Measurements from ENCODE around the gene RPTN. TPM values are rescaled to one million over a fixed set of nuclear protein-coding genes. Genes with fewer than 3 reads are reported as not detected.
A peak's percentile ranks its signal among the peaks of the same experiment; 100 is the strongest.

RPTN gene, protein sequence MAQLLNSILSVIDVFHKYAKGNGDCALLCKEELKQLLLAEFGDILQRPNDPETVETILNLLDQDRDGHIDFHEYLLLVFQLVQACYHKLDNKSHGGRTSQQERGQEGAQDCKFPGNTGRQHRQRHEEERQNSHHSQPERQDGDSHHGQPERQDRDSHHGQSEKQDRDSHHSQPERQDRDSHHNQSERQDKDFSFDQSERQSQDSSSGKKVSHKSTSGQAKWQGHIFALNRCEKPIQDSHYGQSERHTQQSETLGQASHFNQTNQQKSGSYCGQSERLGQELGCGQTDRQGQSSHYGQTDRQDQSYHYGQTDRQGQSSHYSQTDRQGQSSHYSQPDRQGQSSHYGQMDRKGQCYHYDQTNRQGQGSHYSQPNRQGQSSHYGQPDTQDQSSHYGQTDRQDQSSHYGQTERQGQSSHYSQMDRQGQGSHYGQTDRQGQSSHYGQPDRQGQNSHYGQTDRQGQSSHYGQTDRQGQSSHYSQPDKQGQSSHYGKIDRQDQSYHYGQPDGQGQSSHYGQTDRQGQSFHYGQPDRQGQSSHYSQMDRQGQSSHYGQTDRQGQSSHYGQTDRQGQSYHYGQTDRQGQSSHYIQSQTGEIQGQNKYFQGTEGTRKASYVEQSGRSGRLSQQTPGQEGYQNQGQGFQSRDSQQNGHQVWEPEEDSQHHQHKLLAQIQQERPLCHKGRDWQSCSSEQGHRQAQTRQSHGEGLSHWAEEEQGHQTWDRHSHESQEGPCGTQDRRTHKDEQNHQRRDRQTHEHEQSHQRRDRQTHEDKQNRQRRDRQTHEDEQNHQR
- not detected for total RNA-seq

GRCh38 chr1:152159144-152159543, at the start of gene RPTN:
RPTN (minus strand) TSS chr1:152159228; CDS start chr1:152157889, 1,339 bp downstream.
- H3K4me1 Mint-ChIP-seq (ENCODE audit: low read depth) = no peaks in the 10 kb centered on the region
- CTCF ChIA-PET = interaction anchor here (1.0 kb wide), 2 partner anchors 9 to 18 kb away, joined by 3 read pairs; no protein-coding TSS in a partner anchor
- intact Hi-C loops (cut with micrococcal nuclease) = no loop called here
- no peak for DNase-seq
- H3K27me3 Mint-ChIP-seq (ENCODE audit: low read depth) = no peaks in the 10 kb centered on the region
- no peaks in the 10 kb centered on the region for H3K36me3 Mint-ChIP-seq (ENCODE audit: low read depth)
- H3K9me3 Mint-ChIP-seq = no peaks in the 10 kb centered on the region
- H3K27ac Mint-ChIP-seq = no peak within 1 kb of the TSS
- no peak within 1 kb of the TSS for H3K4me3 Mint-ChIP-seq

DNA sequence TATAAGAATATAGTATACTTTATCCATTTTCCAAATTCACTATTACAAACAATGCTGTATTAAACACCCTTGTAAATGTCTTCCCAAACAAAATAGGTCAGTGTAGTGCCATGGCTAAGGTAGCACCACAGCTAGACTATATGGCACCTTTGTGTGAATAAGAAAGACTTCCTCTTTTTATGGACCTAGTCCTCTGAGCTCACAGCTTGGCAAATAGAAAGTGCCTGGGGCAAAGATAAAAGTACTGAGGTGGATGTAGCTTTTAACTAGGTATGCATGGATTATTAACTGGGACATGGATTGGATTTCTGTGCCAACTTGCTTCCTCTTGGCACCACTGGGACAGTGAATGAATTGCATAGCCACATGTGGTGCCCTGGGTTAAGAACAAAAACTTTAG, 40.0 kb upstream of the RPTN start:
- no peaks in the 10 kb centered on the region for H3K9me3 Mint-ChIP-seq
- H3K36me3 Mint-ChIP-seq (ENCODE audit: low read depth) = no peaks in the 10 kb centered on the region
- no peak for DNase-seq
- H3K4me3 Mint-ChIP-seq = no peak overlapping the region
- peaks cover 11% of the 10 kb centered on the region for H3K27me3 Mint-ChIP-seq (ENCODE audit: low read depth)
- H3K27ac Mint-ChIP-seq = no peak overlapping the region
- no peaks in the 10 kb centered on the region for H3K4me1 Mint-ChIP-seq (ENCODE audit: low read depth)
- CTCF ChIA-PET = interaction anchor here (1.1 to 1.3 kb wide), 3 partner anchors 10 to 259 kb away, joined by 3 to 8 read pairs (median 4); no protein-coding TSS in a partner anchor
- intact Hi-C loops (cut with micrococcal nuclease) = no loop called here

DNA sequence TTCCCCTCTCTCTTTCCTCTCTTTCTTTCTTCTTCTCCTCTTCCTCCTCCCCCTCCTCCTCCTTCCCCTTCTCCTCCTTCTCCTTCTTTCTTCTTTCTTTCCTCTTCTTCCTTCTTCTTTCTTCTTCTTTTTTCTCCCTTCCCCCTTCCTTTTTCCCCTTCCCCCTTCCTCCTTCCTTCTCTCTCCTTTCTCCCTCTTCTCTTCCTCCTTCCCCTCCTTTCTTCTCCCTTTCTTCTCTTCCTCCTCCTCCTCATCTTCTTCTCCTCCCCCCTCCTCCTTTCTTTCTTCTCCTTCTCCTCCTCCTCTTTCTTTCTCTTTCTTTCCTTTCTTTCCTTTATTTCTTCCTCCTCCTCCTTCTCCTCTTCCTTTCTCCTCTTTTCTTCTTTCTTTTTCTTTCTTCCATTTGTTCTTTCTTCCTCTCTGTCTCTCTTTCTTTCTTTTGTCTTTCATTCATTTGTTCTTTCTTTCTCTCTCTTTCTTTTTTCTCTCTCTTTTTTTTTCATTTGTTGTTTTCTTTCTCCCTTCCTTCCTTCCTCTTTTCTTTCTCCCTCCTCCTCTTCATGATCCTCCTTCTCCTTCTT, 38.4 kb upstream of the RPTN start:
- H3K27me3 Mint-ChIP-seq (ENCODE audit: low read depth) = peaks cover 11% of the 10 kb centered on the region
- DNase-seq = no peak
- no peak overlapping the region for H3K4me3 Mint-ChIP-seq
- CTCF ChIA-PET = interaction anchor here (1.1 kb wide), 1 partner anchor 243 kb away, joined by 3 read pairs; no protein-coding TSS in a partner anchor
- no peaks in the 10 kb centered on the region for H3K36me3 Mint-ChIP-seq (ENCODE audit: low read depth)
- H3K4me1 Mint-ChIP-seq (ENCODE audit: low read depth) = no peaks in the 10 kb centered on the region
- H3K9me3 Mint-ChIP-seq = no peaks in the 10 kb centered on the region
- no peak overlapping the region for H3K27ac Mint-ChIP-seq
- intact Hi-C loops (cut with micrococcal nuclease) = no loop called here

GRCh38 chr1:152191711-152192110, 32.7 kb upstream of the RPTN start:
- peaks cover 2% of the 10 kb centered on the region for H3K27me3 Mint-ChIP-seq (ENCODE audit: low read depth)
- H3K27ac Mint-ChIP-seq = no peak overlapping the region
- H3K4me1 Mint-ChIP-seq (ENCODE audit: low read depth) = peaks cover 6% of the 10 kb centered on the region
- H3K9me3 Mint-ChIP-seq = no peaks in the 10 kb centered on the region
- no peak for DNase-seq
- intact Hi-C loops (cut with micrococcal nuclease) = no loop called here
- H3K36me3 Mint-ChIP-seq (ENCODE audit: low read depth) = no peaks in the 10 kb centered on the region
- CTCF ChIA-PET = interaction anchor here (1.3 to 3.1 kb wide), 2 partner anchors 156 to 267 kb away, joined by 5 to 22 read pairs; no protein-coding TSS in a partner anchor
- H3K4me3 Mint-ChIP-seq = no peak overlapping the region

- Mint-ChIP-seq H3K4me3 (no peak overlapping the region), H3K27ac (no peak overlapping the region), H3K36me3 (ENCODE audit: low read depth) (no peaks in the 10 kb centered on the region), H3K9me3 (no peaks in the 10 kb centered on the region), H3K4me1 (ENCODE audit: low read depth) (peaks cover 6% of the 10 kb centered on the region), H3K27me3 (ENCODE audit: low read depth) (peaks cover 2% of the 10 kb centered on the region)
- intact Hi-C loops (cut with micrococcal nuclease) = no loop called here
- CTCF ChIA-PET = interaction anchor here (0.5 to 3.1 kb wide), 3 partner anchors 156 to 267 kb away, joined by 3 to 22 read pairs (median 5); no protein-coding TSS in a partner anchor
- no peak for DNase-seq
Observed at GRCh38 chr1:152191260-152191659, 32.2 kb upstream of the RPTN start.

DNA sequence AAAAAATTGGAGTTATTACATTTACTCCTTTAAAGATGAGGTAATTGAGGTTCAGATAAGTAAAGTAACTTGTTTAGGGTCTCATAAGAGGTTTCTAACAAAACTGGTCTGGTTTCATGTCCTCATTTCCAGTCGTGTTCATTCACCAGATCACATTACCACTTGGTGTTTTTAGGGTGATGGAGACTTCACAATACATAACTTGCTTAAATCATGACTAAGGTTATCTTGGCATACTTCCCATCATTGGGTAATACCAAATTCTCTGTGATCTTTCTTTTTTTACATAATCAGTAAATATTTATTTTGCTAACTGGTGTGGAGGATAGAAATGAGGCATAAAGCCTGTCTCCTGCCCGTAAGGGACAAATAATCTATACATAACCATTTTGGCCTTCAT, 31.6 kb upstream of the RPTN start:
- no peak overlapping the region for H3K4me3 Mint-ChIP-seq
- peaks cover 2% of the 10 kb centered on the region for H3K27me3 Mint-ChIP-seq (ENCODE audit: low read depth)
- no peaks in the 10 kb centered on the region for H3K36me3 Mint-ChIP-seq (ENCODE audit: low read depth)
- DNase-seq = no peak
- no peaks in the 10 kb centered on the region for H3K9me3 Mint-ChIP-seq
- intact Hi-C loops (cut with micrococcal nuclease) = loop anchor here (1.0 kb wide), 1 partner anchor 157 kb away; no protein-coding TSS in a partner anchor
- H3K27ac Mint-ChIP-seq = no peak overlapping the region
- CTCF ChIA-PET = interaction anchor here (1.3 to 3.1 kb wide), 2 partner anchors 157 to 268 kb away, joined by 5 to 22 read pairs; no protein-coding TSS in a partner anchor
- peaks cover 6% of the 10 kb centered on the region for H3K4me1 Mint-ChIP-seq (ENCODE audit: low read depth)

GRCh38 chr1:152189657-152190442, 30.8 kb upstream of the RPTN start:
- intact Hi-C loops (cut with micrococcal nuclease) = loop anchor here (1.0 to 5.0 kb wide), 5 partner anchors 79 to 342 kb away; no protein-coding TSS in a partner anchor
- H3K9me3 Mint-ChIP-seq = no peaks in the 10 kb centered on the region
- no peaks in the 10 kb centered on the region for H3K36me3 Mint-ChIP-seq (ENCODE audit: low read depth)
- peak overlapping the region; percentile 66 for H3K4me3 Mint-ChIP-seq
- DNase-seq = peak; percentile 84
- H3K27ac Mint-ChIP-seq = no peak overlapping the region
- CTCF ChIA-PET = interaction anchor here (0.9 to 10.9 kb wide), 13 partner anchors 9 to 290 kb away, joined by 3 to 266 read pairs (median 5); no protein-coding TSS in a partner anchor
- peaks cover 6% of the 10 kb centered on the region for H3K4me1 Mint-ChIP-seq (ENCODE audit: low read depth)
- peaks cover 4% of the 10 kb centered on the region for H3K27me3 Mint-ChIP-seq (ENCODE audit: low read depth)

DNA sequence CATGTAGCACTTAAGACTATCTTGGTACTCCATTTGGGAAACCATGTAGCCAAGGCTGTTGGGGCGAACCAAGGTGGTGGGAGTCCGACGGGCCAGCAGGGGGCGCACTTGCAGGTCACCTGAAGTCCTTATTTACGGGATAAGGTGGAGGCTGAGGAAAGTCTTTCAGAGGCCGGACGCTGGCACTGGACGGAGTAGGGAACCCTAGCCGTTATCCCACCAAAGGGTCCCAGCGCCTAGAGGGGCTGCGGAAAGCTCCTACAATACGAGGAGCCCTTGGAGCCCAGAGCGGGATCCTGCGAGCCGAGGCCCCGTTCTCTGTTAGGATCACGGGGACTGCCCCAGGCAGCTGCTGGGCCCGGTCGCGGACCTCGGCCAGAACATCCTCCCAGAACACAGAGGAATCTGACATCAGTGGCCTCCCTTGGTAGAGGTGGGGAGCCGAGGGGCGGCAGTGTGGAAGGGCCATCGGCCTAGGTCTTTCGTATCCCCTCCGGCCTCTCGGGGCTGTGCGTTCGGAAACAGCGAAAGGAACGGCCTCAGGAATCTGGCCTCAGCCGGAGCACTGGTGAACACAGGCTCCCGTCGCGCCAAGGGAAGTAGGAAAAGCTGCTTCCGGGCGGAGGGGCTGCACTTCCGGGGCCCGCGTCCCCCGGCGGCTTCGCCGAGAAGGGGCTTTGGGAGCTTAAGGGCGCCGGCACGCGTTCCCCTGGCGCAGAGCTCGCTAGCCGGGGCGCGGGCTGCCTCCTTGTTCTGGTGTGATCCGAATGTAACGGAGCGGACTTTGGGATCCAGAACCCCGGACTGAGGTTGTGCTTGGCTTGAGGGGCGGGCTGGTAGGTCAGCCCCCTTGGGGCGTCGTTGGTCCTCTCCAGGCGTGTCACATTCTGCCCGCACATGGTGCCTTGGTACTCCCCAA, 29.9 kb upstream of the RPTN start:
- H3K27me3 Mint-ChIP-seq (ENCODE audit: low read depth) = peaks cover 4% of the 10 kb centered on the region

DNA sequence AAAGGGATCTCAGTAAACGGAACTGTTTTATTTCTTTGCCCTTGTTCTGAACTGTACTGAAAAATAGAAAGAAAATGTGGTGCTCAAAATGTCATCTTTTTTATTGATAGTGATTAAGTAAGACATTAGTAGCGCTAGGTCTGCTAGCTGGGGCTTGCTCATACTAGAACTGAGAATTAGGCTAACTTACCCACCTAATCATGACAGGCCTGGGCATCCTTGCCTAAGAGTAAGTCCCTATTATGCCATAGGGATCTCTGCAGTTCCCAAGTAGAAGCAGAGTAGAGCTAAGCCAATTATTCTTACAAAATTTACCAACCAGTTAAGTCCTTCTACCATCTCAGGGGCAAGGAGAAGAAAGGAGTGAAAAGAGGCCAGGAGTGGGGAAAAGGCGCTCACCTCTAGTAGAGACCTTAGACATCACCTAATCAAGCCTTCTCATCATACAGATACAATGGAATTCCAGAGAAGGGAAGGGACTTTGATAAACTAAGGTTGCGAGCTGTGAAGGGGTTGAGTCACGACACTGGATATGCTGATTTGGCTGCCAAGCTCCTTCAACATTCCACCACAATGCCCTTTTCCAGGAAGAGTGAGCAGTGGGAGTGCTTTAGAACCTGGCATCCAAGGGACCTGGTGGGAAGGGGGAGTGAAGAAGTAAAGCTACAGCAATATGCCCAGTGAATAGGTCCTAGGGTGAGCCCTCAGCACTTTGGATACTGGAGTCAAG, 27.7 kb upstream of the RPTN start:
- DNase-seq = no peak
- H3K27ac Mint-ChIP-seq = no peak overlapping the region
- H3K4me1 Mint-ChIP-seq (ENCODE audit: low read depth) = peaks cover 6% of the 10 kb centered on the region
- no peak overlapping the region for H3K4me3 Mint-ChIP-seq
- intact Hi-C loops (cut with micrococcal nuclease) = loop anchor here (5.0 kb wide), 1 partner anchor 346 kb away; no protein-coding TSS in a partner anchor
- CTCF ChIA-PET = interaction anchor here (0.8 to 10.9 kb wide), 14 partner anchors 9 to 272 kb away, joined by 3 to 266 read pairs (median 5); no protein-coding TSS in a partner anchor
- H3K9me3 Mint-ChIP-seq = no peaks in the 10 kb centered on the region
- peaks cover 4% of the 10 kb centered on the region for H3K27me3 Mint-ChIP-seq (ENCODE audit: low read depth)
- H3K36me3 Mint-ChIP-seq (ENCODE audit: low read depth) = no peaks in the 10 kb centered on the region

More for the DNA sequence above, 29.9 kb upstream of the RPTN start:
- DNase-seq = peak; percentile 88
- intact Hi-C loops (cut with micrococcal nuclease) = loop anchor here (1.0 to 5.0 kb wide), 4 partner anchors 78 to 343 kb away; no protein-coding TSS in a partner anchor
- Mint-ChIP-seq H3K4me1 (ENCODE audit: low read depth) (peaks cover 6% of the 10 kb centered on the region), H3K36me3 (ENCODE audit: low read depth) (no peaks in the 10 kb centered on the region), H3K9me3 (no peaks in the 10 kb centered on the region), H3K4me3 (peak overlapping the region; percentile 66), H3K27ac (no peak overlapping the region)
- CTCF ChIA-PET = interaction anchor here (0.7 to 10.9 kb wide), 19 partner anchors 10 to 389 kb away, joined by 3 to 266 read pairs (median 4); no protein-coding TSS in a partner anchor

Data from activated naive CD4-positive, alpha-beta T cell treated with anti-CD3 and anti-CD28 coated beads for 36 hours (primary cell).